Glomerular visceral epithelial cell (primary cell): ENCODE measurements around the gene IL3.

ENCODE experiments used
- DNase-seq: peaks from one replicate; pipeline ENCODE4 v3.0.0-alpha.2; 2016; ENCODE audit errors: extremely low spot score

The IL3 gene

GRCh38 chr5:132056610-132057497 lies 3.6 kb upstream of the IL3 start:
- DNase-seq = no peak

GRCh38 chr5:132057498-132058255 lies 2.8 kb upstream of the IL3 start:
- DNase-seq = no peak

GRCh38 chr5:132058646-132059042 lies 1.8 kb upstream of the IL3 start:
- DNase-seq = no peak

GRCh38 chr5:132059043-132059695 lies 1.3 kb upstream of the IL3 start:
- DNase-seq = no peak

DNA sequence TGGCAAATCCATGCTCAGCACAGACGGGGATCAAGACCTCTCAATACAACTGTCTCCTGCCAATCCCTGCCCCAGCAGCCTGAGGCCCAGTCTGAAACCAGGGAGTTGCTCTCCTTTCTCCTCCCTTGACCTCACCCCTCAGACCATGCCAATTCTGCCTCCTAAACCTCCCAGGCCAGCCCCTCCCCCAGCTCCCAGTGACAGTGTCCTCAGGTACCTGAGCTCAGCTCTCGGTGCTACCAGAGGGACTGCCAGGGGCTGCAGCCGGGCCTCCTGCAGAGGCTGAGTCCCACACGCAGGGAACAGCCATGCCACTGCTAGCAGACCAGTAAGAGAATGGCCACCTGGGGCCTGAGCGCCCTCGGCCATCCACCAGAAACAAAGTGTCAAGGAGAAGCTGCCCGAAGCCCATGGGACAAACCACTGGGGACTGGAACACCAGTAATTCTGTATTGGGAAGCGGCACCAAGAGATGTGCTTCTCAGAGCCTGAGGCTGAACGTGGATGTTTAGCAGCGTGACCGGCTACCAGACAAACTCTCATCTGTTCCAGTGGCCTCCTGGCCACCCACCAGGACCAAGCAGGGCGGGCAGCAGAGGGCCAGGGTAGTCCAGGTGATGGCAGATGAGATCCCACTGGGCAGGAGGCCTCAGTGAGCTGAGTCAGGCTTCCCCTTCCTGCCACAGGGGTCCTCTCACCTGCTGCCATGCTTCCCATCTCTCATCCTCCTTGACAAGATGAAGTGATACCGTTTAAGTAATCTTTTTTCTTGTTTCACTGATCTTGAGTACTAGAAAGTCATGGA lies 557 bp upstream of the IL3 start:
- DNase-seq = no peak

DNA sequence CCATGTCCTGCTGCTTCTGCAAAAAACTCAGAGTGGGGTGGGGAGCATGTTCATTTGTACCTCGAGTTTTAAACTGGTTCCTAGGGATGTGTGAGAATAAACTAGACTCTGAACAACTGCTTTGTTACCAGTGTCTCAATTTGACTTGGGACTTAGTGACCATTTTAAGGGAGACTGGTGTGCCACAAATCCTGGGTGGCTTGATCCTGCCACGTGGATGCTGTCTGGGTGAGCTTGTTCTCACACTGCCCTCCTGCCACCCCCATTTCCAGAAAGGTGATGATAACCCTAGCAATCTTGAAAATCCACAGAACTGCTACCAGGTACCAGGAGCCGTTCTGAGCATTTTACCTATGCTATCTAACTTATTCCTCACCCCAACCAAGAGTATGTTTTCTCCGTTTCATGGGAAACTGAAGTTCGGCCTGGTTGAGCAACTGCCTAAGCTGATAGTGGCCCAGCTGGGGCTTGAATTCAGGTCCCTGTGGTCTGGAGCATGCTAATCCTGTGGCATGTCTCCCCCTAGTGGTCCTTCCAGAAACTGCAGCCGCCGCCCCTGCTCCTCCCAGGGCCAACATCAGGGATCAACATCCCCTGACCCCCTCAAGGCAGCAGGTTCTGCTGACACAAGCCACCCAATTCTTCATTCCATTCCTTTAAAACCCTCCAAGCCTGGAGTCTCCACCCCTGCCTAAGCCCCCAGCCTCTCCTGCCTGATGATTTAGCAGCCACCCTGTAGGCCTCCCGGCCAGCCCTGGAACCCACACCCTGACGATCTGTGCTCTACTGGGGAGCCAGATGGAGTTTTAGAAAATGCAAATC lies 2.8 kb downstream of the IL3 start:
- peak; percentile 72 for DNase-seq

- no peak for DNase-seq
These were observed 3.7 kb downstream of the IL3 start for GRCh38 chr5:132064140-132064539.

DNA sequence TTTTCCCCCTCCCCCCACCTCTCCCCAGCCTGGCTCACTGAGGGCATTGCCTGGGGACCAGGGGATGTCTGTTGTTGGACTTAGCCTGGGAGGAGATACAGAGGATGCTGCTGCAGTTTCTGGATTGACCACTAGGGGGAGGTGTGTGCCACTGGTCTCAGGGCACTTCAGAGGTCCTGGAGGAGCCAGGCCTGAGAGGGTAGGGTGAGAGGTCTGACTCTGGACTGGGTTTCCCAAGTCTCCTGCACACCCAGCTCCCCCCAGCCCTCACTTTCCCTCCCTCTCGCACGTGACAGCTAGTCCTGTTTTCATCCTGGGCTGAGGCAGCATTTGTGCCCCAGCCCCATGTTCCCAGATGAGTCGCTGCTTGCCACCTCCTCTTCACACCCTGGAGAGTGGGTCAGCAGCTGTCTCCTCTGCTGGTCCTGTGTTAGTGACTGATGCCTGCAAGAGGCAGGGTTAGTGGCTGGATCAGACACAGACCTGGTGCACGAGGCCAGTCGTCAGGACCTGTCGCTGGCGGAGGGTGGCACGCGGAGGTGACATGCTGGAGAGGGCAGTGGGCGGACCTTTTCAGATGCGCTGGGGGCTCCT lies 4.4 kb downstream of the IL3 start:
- peak; percentile 88 for DNase-seq

GRCh38 chr5:132065351-132065937 lies 5.0 kb downstream of the IL3 start:
- peak; percentile 91 for DNase-seq

DNA sequence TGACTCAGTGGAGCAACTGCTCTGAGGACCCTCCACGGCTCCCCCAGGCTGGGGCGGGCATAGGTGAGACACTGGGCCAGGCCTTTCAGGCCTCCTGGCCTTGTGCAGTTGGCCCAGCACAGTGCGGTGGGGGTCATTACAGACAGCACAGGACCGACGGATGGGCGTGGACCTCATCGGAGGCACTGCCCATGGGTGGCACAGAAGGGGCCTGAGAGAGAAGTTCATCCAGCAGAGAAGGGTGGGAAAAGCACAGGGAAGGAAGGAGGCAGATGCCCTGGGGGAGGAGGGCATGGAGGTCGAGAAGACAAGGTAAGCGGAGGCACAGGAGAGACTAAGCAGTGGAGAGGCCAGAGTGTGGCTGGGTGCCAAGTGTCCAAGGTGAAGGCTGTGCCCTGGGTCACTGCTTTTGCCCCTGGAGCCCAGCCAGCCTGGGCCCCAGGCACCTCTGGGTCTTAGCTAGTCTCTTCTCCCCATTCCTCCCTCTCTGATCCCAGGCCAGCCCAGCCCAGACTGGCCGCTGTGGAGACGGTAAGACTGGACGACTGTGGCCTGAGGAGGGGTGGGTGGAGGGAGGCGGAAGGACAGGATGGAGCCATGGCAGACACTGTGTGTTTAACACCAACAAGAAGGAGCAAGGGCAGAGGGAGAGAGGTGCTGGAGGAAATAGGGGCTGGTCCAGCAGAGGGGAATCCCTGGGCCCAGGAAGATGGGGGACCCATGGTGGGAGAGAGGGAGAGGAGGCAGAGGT lies 5.7 kb downstream of the IL3 start:
- DNase-seq = no peak

- DNase-seq = no peak
These were observed 6.4 kb downstream of the IL3 start for GRCh38 chr5:132066871-132067270.

DNA sequence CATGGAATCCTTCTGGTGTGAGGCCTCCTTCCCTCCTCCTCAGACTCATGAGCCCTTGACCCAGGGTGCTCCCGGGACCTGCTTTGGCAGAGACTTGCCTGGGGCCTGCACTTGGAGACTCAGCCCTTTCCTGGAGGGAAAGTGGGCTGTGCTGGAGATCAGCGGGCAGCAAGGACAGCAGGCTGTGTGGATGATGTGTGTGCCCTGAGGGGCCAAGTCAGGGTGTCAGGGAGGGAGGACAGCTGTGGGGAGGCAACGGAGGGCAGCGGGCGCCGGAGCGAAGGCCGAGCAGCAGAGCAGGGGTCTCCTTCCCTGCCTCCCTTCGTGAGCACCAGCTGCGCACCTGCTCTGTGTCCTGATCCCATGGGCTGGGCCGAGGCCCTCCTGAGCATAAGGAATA lies 7.0 kb downstream of the IL3 start:
- no peak for DNase-seq

DNA sequence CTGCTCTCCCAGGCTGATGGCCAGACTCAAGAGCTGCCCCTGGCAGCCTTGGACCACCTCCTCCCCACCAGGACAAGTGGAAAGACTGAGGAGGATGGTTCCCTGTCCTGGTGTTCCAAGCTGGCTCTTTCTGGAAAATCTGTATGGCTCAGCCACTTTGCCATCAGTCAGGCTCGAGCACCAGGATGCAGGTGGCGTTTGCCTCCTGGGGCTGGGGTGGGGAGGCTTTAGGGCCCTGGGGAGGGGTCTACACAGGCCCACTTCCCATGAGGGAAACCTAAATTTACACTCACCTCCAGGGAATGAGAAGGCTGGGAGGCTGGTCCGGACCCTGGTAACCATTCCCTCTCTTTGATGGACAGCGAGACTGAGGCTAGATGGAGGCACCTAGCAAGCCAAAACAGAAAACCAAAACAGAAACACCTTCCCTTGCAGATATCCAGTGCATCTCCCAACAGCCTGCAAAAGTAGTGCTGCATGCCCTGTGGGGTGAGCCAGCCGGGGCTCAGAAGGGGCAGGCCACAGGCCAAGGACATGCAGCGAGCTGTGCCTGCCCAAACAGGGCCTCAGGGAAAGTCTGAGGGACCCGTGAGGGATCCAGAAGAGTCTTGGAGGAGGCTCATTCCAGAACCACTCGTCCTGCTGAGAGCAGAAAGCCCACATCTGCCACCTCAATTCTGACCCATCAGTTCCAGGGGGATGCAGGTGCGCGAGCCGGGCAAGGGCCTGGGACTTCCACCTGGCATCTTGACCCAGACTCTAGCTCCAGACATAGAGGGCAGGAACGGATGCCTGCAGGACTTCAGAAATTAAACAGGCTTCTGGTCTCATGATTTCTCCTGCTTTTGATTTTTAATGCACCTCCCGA lies 7.7 kb downstream of the IL3 start:
- no peak for DNase-seq

GRCh38 chr5:132069561-132069960 lies 9.1 kb downstream of the IL3 start:
- DNase-seq = no peak

DNA sequence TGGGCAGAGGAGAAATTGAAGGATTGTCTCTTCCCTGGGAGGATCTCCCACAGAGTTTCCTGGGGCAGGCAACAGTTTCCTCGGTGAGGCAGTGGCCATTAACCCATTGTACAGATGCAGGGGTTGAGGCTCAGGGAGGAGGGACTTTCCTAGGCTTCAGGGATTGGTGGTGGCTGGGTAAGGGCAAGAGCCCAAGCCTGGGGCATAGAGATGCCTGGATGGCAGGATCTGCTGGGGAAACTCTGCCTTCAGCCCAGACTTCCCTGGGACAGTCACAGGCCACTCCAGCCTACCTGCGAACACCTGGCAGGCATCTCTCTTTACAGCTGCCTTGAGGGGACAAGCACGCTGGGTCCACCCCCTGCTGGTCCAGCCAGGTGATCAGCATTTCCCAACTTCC lies 9.5 kb downstream of the IL3 start:
- no peak for DNase-seq

GRCh38 chr5:132070460-132071337 lies 10.2 kb downstream of the IL3 start:
- DNase-seq = peak; percentile 44

DNA sequence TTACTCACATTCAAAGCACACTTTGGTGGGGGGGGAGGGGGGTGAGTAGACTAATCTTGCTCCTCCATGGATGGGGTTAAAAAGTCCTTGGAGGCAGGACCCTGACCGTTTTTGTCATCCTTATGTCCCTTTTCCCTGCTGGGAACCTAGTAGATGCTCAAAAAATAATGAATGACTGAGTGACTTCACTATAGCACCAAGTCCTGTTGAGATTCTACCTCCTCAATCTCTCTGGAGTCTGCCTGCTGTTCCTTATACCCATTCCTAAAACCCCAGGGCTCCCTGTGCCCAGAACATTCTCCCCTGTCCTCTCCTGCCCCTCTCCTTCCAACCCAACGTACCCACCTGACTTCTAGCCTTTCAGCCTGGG lies 10.9 kb downstream of the IL3 start:
- DNase-seq = no peak
